DMS79 (cell line): ENCODE results near the gene TMEM117.

Experiments
- DNase-seq: peaks from one replicate; lab custom pipeline; 2025; lab: John Stamatoyannopoulos, UW

The TMEM117 gene

DNA sequence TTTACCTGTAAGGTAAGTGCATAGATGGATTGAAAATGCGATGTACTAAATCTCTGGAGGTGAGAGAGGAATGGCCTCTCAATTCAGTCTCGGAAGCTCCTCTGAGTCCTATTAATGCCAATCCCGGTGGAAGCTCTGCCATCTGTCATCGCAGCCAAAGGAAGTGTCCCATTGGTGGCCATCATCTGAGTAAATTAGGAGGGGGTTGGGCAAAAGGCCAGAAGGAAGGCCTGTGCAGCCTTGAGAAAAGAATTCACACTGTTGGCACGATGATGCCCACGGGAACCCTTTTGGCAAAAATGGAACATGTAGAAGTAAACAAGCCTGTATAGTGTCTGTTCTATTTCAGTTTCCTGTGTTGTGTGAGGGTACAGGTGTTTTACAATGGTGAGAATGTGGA lies 545.5 kb downstream of the TMEM117 start:
- DNase-seq, result no peak

DNA sequence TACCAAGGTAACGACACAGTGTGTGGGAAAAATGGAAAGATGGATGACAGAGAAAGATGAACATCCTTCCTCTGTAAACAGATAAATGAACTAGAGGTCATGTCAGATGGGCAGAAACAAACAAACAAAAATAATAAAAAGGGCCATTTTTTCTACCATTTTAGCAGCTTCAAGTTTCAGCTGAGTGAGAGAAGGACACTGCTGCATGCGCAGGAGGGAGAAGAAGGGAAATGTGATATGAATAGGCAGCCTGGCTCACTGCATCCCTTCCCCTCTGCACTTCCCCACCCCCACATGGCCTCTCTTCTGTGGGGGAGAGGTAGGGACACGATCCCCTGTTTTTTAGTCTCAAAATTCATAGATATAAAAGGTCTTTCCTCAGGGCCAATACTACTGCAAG lies 548.3 kb downstream of the TMEM117 start:
- DNase-seq, result no peak

DNA sequence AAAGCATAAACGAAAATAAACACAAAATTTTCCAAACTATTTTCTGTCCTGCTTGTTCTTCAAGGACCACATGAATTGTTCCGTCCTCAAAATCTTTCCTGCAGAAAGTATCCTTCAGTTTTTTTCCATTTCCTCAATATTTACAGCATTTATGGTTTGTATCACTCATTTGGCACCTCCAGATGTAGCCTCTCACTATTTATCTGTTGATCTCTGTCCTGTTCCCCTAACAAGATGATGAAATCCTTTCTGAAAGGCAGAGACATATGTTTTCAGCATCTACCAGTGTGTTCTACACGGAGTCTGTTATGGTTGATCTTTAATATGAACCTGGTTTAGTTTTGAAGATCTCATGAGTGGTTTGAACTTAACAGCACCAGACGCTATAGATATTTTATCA lies 550.1 kb downstream of the TMEM117 start:
- no peak for DNase-seq

DNA sequence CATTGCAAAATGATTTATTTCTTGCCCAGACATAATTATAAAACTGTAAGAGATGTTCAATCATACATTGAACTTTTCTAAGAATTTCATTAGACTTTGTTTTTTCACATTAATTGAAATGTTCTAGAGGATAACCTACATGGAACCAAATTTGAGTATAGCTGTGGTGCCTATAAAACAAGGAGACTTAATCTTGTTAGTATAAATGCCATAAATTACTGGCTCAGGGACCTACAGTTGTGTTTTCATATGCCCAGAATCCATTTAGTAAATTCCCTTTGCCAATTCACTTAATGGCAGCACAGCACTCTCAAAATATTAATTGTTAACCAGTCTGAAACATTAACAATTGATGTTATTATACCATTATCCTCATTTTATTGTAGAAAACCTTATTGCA lies 551.7 kb downstream of the TMEM117 start:
- no peak for DNase-seq

DNA sequence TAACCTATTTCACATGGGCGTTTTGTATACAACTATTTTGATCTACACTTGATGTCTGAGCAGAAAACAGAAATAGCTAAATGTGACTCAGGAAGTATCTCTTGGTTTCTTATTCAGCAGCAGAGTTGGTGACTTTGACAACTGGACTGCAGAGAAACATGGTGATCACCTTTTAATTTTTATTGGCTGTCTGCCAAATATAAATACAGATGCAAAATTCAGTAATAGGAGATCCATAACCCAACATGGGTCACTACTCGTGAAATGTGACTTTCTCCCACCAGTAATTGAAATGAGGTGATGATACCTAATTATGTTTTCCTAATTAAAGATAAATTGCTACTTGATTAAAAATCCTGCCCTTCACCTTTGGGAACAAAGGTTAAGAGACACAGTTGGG lies 553.2 kb downstream of the TMEM117 start:
- DNase-seq, result no peak

DNA sequence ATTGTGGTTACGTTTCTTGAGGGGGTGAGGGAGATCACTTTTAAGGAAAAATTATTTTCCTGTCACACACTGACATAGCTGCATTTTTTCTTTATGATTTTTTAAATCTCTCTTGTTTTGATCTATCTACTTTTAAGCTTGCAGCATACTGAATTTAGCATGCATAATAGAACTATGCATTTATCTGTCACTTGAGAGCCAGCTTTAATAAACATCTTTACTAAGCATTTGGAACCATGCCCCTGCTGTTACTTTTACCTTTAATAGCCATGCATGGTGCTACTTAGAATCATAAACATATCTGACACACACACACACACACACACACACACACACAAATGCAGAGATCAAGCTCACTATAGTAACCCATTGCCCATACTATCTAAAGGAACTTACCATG lies 554.0 kb downstream of the TMEM117 start:
- DNase-seq, result no peak

DNA sequence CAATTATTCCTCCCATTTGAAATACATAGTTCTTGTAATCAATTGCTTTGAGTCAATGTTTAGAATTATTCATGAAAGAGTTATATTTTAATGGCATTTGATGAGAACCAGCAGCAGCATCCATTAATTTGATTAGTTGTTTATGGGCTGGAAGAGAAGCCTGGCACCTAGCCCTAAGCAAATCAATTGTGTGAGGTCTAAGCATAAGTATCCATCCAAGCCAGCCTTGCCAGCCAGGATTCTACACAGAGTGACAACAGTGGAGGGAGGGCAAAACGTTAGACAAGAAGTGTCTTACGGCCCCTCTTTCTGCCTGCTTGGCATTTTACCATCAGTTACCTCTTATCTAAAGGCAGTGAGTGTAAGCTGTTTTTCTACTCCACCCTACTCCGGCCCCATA lies 561.8 kb downstream of the TMEM117 start:
- no peak for DNase-seq

DNA sequence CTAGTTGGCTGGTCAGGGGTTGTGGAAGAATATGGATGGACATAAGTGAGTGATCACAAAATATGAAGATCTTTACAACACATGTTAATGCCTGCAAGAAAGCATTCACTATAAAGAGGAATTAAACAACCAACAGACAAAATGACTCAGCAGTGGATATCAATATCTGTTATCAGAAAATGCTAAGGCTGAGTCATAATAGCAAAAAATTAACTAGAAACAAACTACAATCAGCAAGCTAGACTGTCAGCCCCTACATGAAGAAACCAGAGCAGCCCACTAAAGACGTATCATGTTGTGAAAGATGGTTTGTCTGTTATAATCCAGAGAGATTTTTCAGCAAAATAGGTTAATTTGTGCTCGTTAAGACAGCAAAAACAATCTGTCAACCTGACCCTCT lies 567.3 kb downstream of the TMEM117 start:
- no peak for DNase-seq

DNA sequence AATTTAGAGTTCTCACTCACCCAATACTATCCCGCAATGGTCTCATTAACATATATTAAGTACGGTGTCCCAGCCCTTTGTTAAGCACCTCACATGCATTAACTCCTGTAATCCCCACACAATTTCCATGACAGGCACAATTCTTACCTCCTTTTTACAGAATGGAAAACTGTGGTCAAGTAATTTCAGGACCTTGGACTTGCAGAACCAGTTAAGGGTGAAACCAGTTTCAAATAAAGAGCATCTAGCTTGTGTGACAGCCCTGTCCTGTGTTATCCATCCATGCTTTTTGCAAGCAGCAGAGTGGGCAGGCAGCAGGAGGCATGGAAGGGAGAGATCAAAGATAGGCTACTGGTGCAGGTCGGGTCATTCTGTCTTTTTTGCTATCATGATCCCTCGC lies 569.4 kb downstream of the TMEM117 start:
- no peak for DNase-seq

DNA sequence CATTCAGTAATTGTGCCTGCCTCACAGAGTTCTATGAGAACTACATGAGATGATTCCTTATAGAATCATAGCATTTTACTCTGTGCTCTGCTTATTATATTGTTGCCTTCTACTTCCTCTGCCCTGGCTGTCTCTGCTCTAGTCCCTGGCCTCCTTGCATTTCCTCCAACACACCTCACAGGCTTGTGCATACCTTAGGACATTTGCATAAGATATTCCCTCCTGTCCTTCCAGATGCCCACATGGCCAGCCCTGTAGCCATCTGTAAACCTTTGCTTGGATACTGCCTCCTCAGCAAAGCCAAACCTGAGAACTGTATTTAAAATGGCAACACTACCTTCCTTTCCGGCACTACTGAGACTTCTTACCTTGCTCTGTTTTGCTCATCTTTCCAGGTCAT lies 586.7 kb downstream of the TMEM117 start:
- no peak for DNase-seq

DNA sequence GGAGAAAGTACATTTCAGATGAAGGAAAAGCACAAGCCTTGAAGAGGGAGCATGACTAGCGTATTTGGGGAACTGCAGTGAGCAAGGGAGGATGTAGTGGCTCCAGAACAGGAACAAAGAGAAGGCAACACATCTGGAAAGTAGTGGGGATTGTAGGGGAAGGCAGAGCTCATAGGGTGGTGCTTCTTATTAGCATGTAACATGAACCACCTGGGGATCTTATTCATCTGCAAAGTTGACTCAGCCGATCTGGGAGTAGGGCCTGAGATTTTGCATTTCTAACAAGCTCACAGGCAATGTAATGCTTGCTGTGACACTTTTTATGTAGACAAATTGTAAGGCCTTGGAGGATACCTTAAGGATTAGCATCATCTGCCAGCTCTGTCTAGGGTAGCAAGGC lies 592.9 kb downstream of the TMEM117 start:
- DNase-seq, result no peak

DNA sequence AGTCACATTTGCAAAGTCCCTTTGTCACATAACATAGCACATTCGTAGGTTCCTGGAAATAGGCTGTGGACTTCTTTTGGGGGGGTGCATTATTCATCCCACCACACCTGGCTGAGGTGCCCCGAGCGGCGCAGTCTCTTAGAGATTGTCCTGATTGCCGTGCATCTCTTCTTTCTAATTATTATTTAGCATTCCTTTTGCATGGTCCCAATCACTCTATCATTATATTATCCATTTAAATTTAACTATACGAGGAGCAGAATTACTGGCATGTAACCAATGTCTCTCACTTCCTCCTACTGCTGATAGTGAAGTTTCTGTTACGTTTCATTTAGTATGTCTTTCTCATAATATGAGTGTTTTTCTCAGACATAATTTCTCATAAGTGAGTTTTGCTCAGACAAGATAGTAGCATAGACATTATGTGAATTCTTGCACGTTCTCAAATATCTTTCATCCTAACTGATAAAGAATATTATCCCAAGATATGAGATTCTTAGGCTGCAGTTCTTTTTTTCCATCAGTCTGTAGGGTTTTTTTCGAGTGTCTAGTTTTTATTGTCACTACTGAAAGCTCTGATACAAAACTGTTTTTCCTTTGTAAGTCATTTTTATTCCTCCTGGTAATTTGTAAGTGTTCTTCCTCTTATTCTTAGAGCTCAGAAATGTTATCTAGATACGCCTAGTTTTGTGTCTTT lies 595.9 kb downstream of the TMEM117 start:
- no peak for DNase-seq

DNA sequence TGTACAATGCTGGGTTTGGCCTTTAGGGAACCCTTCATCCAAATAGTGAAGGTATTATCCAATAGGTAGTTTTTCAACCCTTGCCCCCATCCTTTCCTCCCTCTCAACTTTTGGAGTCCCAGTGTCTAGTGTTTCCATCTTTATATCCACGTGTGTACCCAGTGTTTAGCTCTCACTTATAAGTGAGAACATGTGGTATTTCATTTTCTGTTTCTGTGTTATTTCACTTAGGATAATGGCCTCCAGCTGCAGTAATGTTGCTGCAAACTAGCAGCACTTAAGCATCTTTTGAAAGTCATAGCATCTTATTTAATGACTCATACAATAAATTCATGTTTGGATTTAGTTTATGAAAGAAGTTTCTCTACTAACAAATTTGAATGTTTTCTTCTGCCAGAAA lies 597.8 kb downstream of the TMEM117 start:
- no peak for DNase-seq

DNA sequence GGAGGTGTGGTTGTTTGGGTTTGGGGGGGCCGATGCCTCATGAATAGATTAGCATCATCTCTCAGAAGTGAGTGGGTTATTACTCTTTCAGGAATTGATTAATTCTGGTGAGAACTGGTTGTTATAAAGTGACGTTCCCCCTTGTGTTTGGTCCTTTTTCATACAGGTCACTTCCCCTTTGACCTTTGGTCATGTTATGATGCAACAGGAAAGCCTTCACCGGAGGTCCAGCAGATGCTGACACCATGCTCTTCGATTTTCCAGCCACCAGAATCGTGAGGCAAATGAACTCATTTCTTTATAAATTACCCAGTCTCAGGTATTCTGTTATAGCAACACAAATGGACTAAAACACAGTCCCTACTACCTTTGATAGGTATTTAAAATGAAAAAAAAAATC lies 600.9 kb downstream of the TMEM117 start:
- no peak for DNase-seq
